Measurements from ENCODE around the gene LAMTOR2. TPM values are rescaled to one million over a fixed set of nuclear protein-coding genes. Genes with fewer than 3 reads are reported as not detected.
A peak's percentile ranks its signal among the peaks of the same experiment; 100 is the strongest.

Gene LAMTOR2
- total and polyA plus RNA-seq, 2 of the 4 experiments (the other 2 are of a cell fraction) = 50.0 to 89.0 TPM

DNA sequence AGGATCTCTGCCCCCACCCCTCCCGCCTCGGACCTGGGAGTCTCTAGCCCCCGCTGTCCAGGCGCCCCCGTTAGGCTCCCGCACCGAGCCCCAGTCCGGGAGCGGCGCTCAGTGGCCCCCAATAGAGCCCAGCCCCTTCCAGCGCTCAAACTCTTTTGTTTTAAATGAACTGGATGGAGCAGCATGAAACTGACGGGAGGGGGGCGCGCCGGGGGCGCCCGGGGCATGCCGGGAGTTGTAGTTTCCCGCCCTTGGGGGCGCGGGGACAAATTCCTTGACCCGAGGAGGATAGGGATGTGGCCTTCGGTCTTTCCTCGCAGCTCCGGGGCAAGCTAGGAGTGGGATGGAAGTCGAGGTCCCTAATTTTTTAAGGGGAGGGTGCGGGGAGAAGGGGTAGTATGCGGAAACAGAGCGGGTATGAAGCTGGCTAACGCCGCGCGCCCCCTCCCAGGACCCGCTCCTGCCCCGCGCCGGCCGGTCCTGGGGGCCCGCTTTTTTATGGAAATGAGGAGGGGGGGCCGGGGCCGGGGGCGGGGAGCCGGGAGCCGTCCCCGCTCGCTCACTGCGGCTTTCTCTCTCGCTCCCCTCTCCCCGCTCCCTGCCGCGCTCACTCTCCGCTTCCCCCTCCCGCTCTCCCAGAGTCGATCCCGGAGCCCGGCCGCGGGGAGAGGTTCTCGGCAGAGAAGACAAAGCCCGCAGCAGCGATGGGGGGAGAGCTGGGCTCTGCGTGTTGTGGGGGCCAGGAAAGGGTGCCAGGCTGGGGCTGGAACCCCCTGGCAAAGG, 27.9 kb downstream of the LAMTOR2 start, which contains the start of gene MEX3A:
Gene MEX3A (minus strand): TSS at position 157 of the 783 bp plus-strand sequence. CDS start 467 bp downstream, outside the sequence.
- DNase-seq = peak; percentile 64
- CTCF ChIA-PET = interaction anchor here (1.5 kb wide), 1 partner anchor 142 kb away, joined by 7 read pairs; no protein-coding TSS in a partner anchor
- Histone ChIP-seq H3K36me3 (ENCODE audit: control insufficient read depth, insufficient read depth, low read length) (peaks cover 3% of the 10 kb centered on the region; the same call in 1 of the 2 replicates), H3K9me3 (ENCODE audit: control insufficient read depth, insufficient read depth, low read length) (no peaks in the 10 kb centered on the region), H3K4me2 (ENCODE audit: low read depth, low read length) (peak within 1 kb of the TSS; percentile 92), H2AK5ac (ENCODE audit: low read depth, low read length) (peak within 1 kb of the TSS; percentile 96), H3K18ac (ENCODE audit: low read depth, low read length) (peak within 1 kb of the TSS; percentile 43; the same call in 1 of the 2 replicates), H2BK120ac (ENCODE audit: low read depth, low read length) (peak within 1 kb of the TSS; percentile 70), H3K9me1 (ENCODE audit: insufficient read depth, low read length) (peaks cover 4% of the 10 kb centered on the region), H3K56ac (ENCODE audit: extremely low read depth, insufficient read depth, low read length) (peak within 1 kb of the TSS; percentile 82), H3K4me3 (ENCODE audit: insufficient read depth, low read depth, low read length) (peak within 1 kb of the TSS; percentile 71), H3K27ac (ENCODE audit: insufficient read depth, low read length) (peak within 1 kb of the TSS; percentile 91), H4K91ac (ENCODE audit: insufficient read depth, low read depth, low read length) (peak within 1 kb of the TSS; percentile 87), H2BK5ac (ENCODE audit: low read depth, low read length, poor library complexity, severe bottlenecking) (peak within 1 kb of the TSS; percentile 57), H3K4me1 (ENCODE audit: control insufficient read depth, insufficient read depth, low read length) (peaks cover 17% of the 10 kb centered on the region), H3K14ac (replicated peaks; ENCODE audit: low read depth, low read length) (peak within 1 kb of the TSS; percentile 91), H3K79me1 (ENCODE audit: low read depth in 1 of 2, low read length in 2 of 2) (peaks cover 25 to 84% of the 10 kb centered on the region in 2 experiments), H4K8ac (ENCODE audit: low read depth in 2 of 2, low read length in 2 of 2) (peak within 1 kb of the TSS; percentile 77 to 94), H2AFZ (replicated peaks; ENCODE audit: low read length, poor library complexity) (peak within 1 kb of the TSS; percentile 97), H2AK9ac (replicated peaks; ENCODE audit: low read depth, low read length, poor library complexity) (peak within 1 kb of the TSS; percentile 98), H4K5ac (ENCODE audit: low read depth, low read length) (peak within 1 kb of the TSS; percentile 78), H2BK15ac (ENCODE audit: low read depth, low read length) (no peak within 1 kb of the TSS; the same call in 2 of the 3 replicates), H3K23ac (ENCODE audit: low read depth, low read length) (peak within 1 kb of the TSS; percentile 94), H3K4ac (ENCODE audit: low read depth, low read length) (peak within 1 kb of the TSS; percentile 91), H4K20me1 (ENCODE audit: insufficient read depth, low read length) (peaks cover 17% of the 10 kb centered on the region), H3K9ac (ENCODE audit: low read depth, low read length) (peak within 1 kb of the TSS; percentile 94), H3K27me3 (ENCODE audit: control insufficient read depth, insufficient read depth, low read length) (no peaks in the 10 kb centered on the region), H2BK20ac (ENCODE audit: low read depth, low read length) (no peak within 1 kb of the TSS)
- no TSS peak for BruUV-seq (replicated peaks)
- TF ChIP-seq, protein P1, sequence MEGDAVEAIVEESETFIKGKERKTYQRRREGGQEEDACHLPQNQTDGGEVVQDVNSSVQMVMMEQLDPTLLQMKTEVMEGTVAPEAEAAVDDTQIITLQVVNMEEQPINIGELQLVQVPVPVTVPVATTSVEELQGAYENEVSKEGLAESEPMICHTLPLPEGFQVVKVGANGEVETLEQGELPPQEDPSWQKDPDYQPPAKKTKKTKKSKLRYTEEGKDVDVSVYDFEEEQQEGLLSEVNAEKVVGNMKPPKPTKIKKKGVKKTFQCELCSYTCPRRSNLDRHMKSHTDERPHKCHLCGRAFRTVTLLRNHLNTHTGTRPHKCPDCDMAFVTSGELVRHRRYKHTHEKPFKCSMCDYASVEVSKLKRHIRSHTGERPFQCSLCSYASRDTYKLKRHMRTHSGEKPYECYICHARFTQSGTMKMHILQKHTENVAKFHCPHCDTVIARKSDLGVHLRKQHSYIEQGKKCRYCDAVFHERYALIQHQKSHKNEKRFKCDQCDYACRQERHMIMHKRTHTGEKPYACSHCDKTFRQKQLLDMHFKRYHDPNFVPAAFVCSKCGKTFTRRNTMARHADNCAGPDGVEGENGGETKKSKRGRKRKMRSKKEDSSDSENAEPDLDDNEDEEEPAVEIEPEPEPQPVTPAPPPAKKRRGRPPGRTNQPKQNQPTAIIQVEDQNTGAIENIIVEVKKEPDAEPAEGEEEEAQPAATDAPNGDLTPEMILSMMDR (conservative IDR thresholded peaks at IDR 0.05; ENCODE audit: low read depth, low read length) = no peak
- TF ChIP-seq FOS (IDR thresholded peaks at IDR 0.05; ENCODE audit: low read depth, low read length) = no peak
- TF ChIP-seq POLR2A (IDR thresholded peaks at IDR 0.05; ENCODE audit: low read depth, low read length) = no peak
- TF ChIP-seq MXI1 (IDR thresholded peaks at IDR 0.05; ENCODE audit: borderline replicate concordance, low read depth, low read length) = peak; percentile 95
- TF ChIP-seq RCOR1 (IDR thresholded peaks at IDR 0.05; ENCODE audit: insufficient replicate concordance, low read length) = no peak
- no peak for TF ChIP-seq BHLHE40 (IDR thresholded peaks at IDR 0.05; ENCODE audit: low read depth, low read length)
- TF ChIP-seq MAZ (IDR thresholded peaks at IDR 0.05; ENCODE audit: borderline replicate concordance, low read depth, low read length) = peak; percentile 90
- POLR2A ChIA-PET (ENCODE audit: unreplicated experiment) = no interaction called here
- WGBS, 2 experiments (ENCODE audit: extremely low coverage in 2 of 2, insufficient read length in 1 of 2) = 0% methylated on average over 3 of the region's 62 CpGs; no CpG with 5 or more reads in 1 of the 2 experiments
- in situ Hi-C loops (cut with MboI; ENCODE audit: low sequenced_read_pairs) = no loop called here
- peak; percentile 67 for ATAC-seq (ENCODE audit: low read depth)
- dilution Hi-C loops (cut with HindIII; ENCODE audit: low sequenced_read_pairs, unreplicated experiment) = no loop called here
- intact Hi-C loops (cut with micrococcal nuclease) = loop anchor here (1.0 kb wide), 1 partner anchor 28 kb away; the partner anchor contains the start of gene LAMTOR2
